Panc1 (cell line): ENCODE results near the gene FN3K. TPM values are rescaled to one million over a fixed set of nuclear protein-coding genes. Genes with fewer than 3 reads are reported as not detected.

Experiments used
- ATAC-seq: fragments of 200-7000 bp; cut with Tn5 transposase; 2 replicates; pipeline ENCODE4 v1.9.1; 2020; ENCODE audit warnings: mild to moderate bottlenecking, moderate library complexity
- BruUV-seq: library from RNA; stranded (reverse); fragments of 400-500 nt; replicated peaks from 2 replicates; lab custom pipeline; 2021; lab: Mats Ljungman, UMichigan
- CTCF ChIA-PET: fragments of 300-600 bp; sonication (Branson Sonifier 250); formaldehyde crosslinking; loops from one replicate; lab custom pipeline; 2022; ENCODE audit warnings: antibody characterized with exemption; lab: Charles Lee
- POLR2A ChIA-PET: fragments of 300-600 bp; sonication (Branson Sonifier 250); formaldehyde crosslinking; loops from one replicate; lab custom pipeline; 2022; ENCODE audit warnings: antibody characterized with exemption; lab: Charles Lee
- DNase-seq: peaks from one replicate; pipeline ENCODE4 v3.0.0-alpha.2; 2010; ENCODE audit warnings: low read depth, low spot score
- H3K27ac ChIP-seq: 2 replicates; pipeline ENCODE4 v1.5.1; 2011; ENCODE audit warnings: mild to moderate bottlenecking, low read length, inconsistent platforms
- H3K27me3 ChIP-seq: fragments of 200-500 bp; sonication (Bioruptor generic); 2 replicates; pipeline ENCODE4 v1.6.0; 2014; ENCODE audit warnings: low read length, inconsistent platforms; ENCODE audit not compliant: control insufficient read depth, insufficient read depth
- H3K36me3 ChIP-seq: fragments of 200-500 bp; sonication (Bioruptor generic); 2 replicates; pipeline ENCODE4 v1.5.1; 2014; ENCODE audit warnings: inconsistent platforms, mild to moderate bottlenecking, low read length, moderate library complexity; ENCODE audit not compliant: control insufficient read depth, insufficient read depth
- H3K4me1 ChIP-seq: 2 replicates; pipeline ENCODE4 v1.5.1; 2011; ENCODE audit warnings: inconsistent platforms, mild to moderate bottlenecking, low read length, moderate library complexity; ENCODE audit not compliant: control insufficient read depth, insufficient read depth
- H3K4me3 ChIP-seq, 2 experiments: 2 replicates each; pipeline ENCODE4 v1.5.1; 2011 to 2012; ENCODE audit warnings: low read depth in 2 of 2, low read length in 2 of 2, mild to moderate bottlenecking in 2 of 2, inconsistent platforms in 1 of 2, moderate library complexity in 1 of 2
- H3K9me3 ChIP-seq: fragments of 200-500 bp; sonication (Bioruptor generic); 2 replicates; pipeline ENCODE4 v1.5.1; 2014; ENCODE audit warnings: low read depth, mild to moderate bottlenecking, inconsistent platforms, low read length, moderate library complexity; ENCODE audit not compliant: control insufficient read depth, insufficient read depth
- CTCF ChIP-seq: fragments of 450-650 bp; IDR thresholded peaks from 2 replicates; pipeline ENCODE4 v1.5.1; 2017; ENCODE audit warnings: mild to moderate bottlenecking
- POLR2AphosphoS5 ChIP-seq: IDR thresholded peaks from 2 replicates; pipeline ENCODE4 v1.6.1; 2012; ENCODE audit warnings: mild to moderate bottlenecking, low read depth, low read length, moderate library complexity
- REST ChIP-seq, 2 experiments: IDR thresholded peaks; 2 replicates each; pipeline ENCODE4 v1.6.1; 2011 to 2012; ENCODE audit warnings: low read depth in 2 of 2, control low read depth in 1 of 2, low read length in 1 of 2, mild to moderate bottlenecking in 1 of 2, moderate library complexity in 1 of 2; ENCODE audit not compliant: insufficient read depth in 1 of 2
- SIN3A ChIP-seq: IDR thresholded peaks from 2 replicates; pipeline ENCODE4 v1.6.1; 2012; ENCODE audit warnings: low read depth, mild to moderate bottlenecking, low read length, moderate library complexity, borderline replicate concordance; ENCODE audit not compliant: insufficient read depth
- TCF7L2 ChIP-seq: IDR thresholded peaks from 2 replicates; pipeline ENCODE4 v1.6.1; 2011; ENCODE audit warnings: mild to moderate bottlenecking, low read depth, low read length, inconsistent platforms
- in situ Hi-C: cut with HindIII; loops from 2 replicates; pipeline ENCODE4 v1.10.0; 2016; ENCODE audit warnings: low sequenced_read_pairs, low pct_unique_long_range_greater_than_20kb
- intact Hi-C: fragments of 100-400 bp; cut with micrococcal nuclease; formaldehyde crosslinking; loops from one replicate; pipeline ENCODE4 v1.10.0; 2022; ENCODE audit not compliant: unreplicated experiment
- total RNA-seq: library from RNA; stranded (reverse); gene quantifications from one replicate; pipeline ENCODE4 v1.2.1, GENCODE V29; 2021; ENCODE audit not compliant: unreplicated experiment

Gene FN3K
- total RNA-seq, 1 experiment from 2014 or later: 34.8 TPM

- H3K27me3 ChIP-seq: no peaks in the 10 kb centered on the region
- intact Hi-C loops: no loop called here
- H3K4me1 ChIP-seq: peaks cover 8% of the 10 kb centered on the region
- no TSS peak for BruUV-seq
- no peak overlapping the region for H3K27ac ChIP-seq
- in situ Hi-C loops: no loop called here
- H3K4me3 ChIP-seq: no peak overlapping the region
- no peaks in the 10 kb centered on the region for H3K9me3 ChIP-seq
- TF ChIP-seq POLR2AphosphoS5: no peak
- DNase-seq: no peak
- no peak for ATAC-seq
- ChIA-PET POLR2A (no interaction called here), CTCF (no interaction called here)
- H3K36me3 ChIP-seq: no peaks in the 10 kb centered on the region
Observed at GRCh38 chr17:82710499-82711232, 24.7 kb upstream of the FN3K start.

- no peak for DNase-seq
- H3K27me3 ChIP-seq: no peaks in the 10 kb centered on the region
- no peak for TF ChIP-seq CTCF
- no peak for TF ChIP-seq POLR2AphosphoS5
- ATAC-seq: no peak
- no TSS peak for BruUV-seq
- in situ Hi-C loops: no loop called here
- no peaks in the 10 kb centered on the region for H3K36me3 ChIP-seq
- H3K27ac ChIP-seq: no peak overlapping the region
- H3K9me3 ChIP-seq: no peaks in the 10 kb centered on the region
- CTCF ChIA-PET: no interaction called here
- POLR2A ChIA-PET: no interaction called here
- intact Hi-C loops: no loop called here
- H3K4me3 ChIP-seq: no peak overlapping the region
- peaks cover 6% of the 10 kb centered on the region for H3K4me1 ChIP-seq
Observed at GRCh38 chr17:82713071-82713723, 22.2 kb upstream of the FN3K start.

- BruUV-seq: no TSS peak
- intact Hi-C loops: no loop called here
Observed at GRCh38 chr17:82716203-82717010, 19.0 kb upstream of the FN3K start, which contains the start of gene FN3KRP. Gene FN3KRP (plus strand): TSS chr17:82716706. CDS start chr17:82716756, 50 bp downstream.

More at GRCh38 chr17:82716203-82717010, 19.0 kb upstream of the FN3K start, which contains the start of gene FN3KRP:
- H3K4me1 ChIP-seq: peaks cover 3% of the 10 kb centered on the region; the same call in 1 of the 2 replicates
- in situ Hi-C loops: no loop called here
- peak within 1 kb of the TSS; percentile 74 for H3K27ac ChIP-seq
- H3K9me3 ChIP-seq: no peaks in the 10 kb centered on the region
- peak within 1 kb of the TSS; percentile 79 to 91 for H3K4me3 ChIP-seq
- ATAC-seq (peak; percentile 93), DNase-seq (peak; percentile 55)
- no peaks in the 10 kb centered on the region for H3K27me3 ChIP-seq
- CTCF ChIA-PET: interaction anchor here (0.8 kb wide), 1 partner anchor 49 kb away, joined by 11 read pairs; no protein-coding TSS in a partner anchor
- H3K36me3 ChIP-seq: no peaks in the 10 kb centered on the region
- TF ChIP-seq SIN3A: peak; percentile 92; the same call in 1 of the 2 replicates
- 0 out of 4 replicates have a peak, but pooled peaks of 1 of the 2 experiments have one; percentile 35 for TF ChIP-seq REST (IDR thresholded peaks at IDR 0.05; ENCODE audit: insufficient read depth in 1 of 2, low read depth in 2 of 2, low read length in 1 of 2)
- TF ChIP-seq CTCF: no peak
- TF ChIP-seq POLR2AphosphoS5: peak; percentile 83
- TF ChIP-seq TCF7L2: no peak
- POLR2A ChIA-PET: interaction anchor here (0.6 kb wide), 1 partner anchor 65 kb away, joined by 5 read pairs; no protein-coding TSS in a partner anchor
